Ishikawa (cell line): ENCODE measurements around the gene SLC6A3.

Experiments used
- CEBPB ChIP-seq: IDR thresholded peaks from 2 replicates; pipeline ENCODE4 v1.6.1; 2012
- CREB1 ChIP-seq: IDR thresholded peaks from 2 replicates; pipeline ENCODE4 v1.6.1; 2012; ENCODE audit warnings: low read depth
- EGR1 ChIP-seq: IDR thresholded peaks from 2 replicates; pipeline ENCODE4 v1.6.1; 2012
- EP300 ChIP-seq: IDR thresholded peaks from 2 replicates; pipeline ENCODE4 v1.6.1; 2012; ENCODE audit warnings: borderline replicate concordance
- FOXM1 ChIP-seq: IDR thresholded peaks from 2 replicates; pipeline ENCODE4 v1.6.1; 2012; ENCODE audit warnings: low read depth, borderline replicate concordance
- NFIC ChIP-seq: IDR thresholded peaks from 2 replicates; pipeline ENCODE4 v1.6.1; 2012
- RAD21 ChIP-seq: IDR thresholded peaks from 2 replicates; pipeline ENCODE4 v1.6.1; 2012; ENCODE audit warnings: low read depth
- TCF12 ChIP-seq: IDR thresholded peaks from 2 replicates; pipeline ENCODE4 v1.6.1; 2012; ENCODE audit warnings: low read depth
- TEAD4 ChIP-seq: IDR thresholded peaks from 2 replicates; pipeline ENCODE4 v1.6.1; 2012
- YY1 ChIP-seq: IDR thresholded peaks from 2 replicates; pipeline ENCODE4 v1.6.1; 2012; ENCODE audit warnings: low read depth
- ZBTB7A ChIP-seq: IDR thresholded peaks from 2 replicates; pipeline ENCODE4 v1.6.1; 2012; ENCODE audit warnings: low read depth
- TF ChIP-seq, protein P1 (sequence below): IDR thresholded peaks from 2 replicates; pipeline ENCODE4 v1.6.1; 2012
- TF ChIP-seq, protein P2 (sequence below): IDR thresholded peaks from 2 replicates; pipeline ENCODE4 v1.6.1; 2012
- TF ChIP-seq, protein P3 (sequence below): IDR thresholded peaks from 2 replicates; pipeline ENCODE4 v1.6.1; 2012; ENCODE audit warnings: low read depth, mild to moderate bottlenecking

The SLC6A3 gene

DNA sequence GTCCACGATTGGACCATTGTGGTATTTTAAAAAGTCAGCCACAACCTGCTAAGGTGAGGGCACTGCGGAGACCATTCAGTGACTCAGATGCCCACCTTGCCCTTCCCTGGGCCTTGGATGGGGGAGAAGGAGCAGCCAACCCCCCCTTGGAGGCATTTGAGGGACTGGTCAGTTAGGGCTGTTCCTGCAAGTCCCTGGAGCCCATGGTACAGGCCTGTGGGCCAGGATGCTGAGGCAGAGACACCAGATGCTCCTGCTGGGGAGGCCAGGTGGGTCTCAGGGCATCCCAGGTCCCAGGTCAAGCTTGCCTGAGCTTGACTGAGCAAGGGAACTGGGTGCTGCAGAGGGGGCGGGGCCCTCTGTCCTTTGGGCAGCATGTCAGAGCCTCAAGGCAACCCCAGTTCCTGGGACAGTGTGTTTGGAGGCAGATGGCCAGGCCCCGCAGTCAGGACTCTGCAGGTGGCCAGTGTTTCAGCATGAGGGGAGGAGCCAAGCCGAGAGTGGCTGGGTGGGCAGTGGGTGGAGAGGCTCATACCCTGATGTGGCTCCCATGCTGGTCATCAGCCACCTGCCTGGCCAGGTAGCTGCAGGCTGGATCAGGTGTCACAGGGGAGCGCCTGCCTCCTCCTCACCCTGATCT lies 27.5 kb downstream of the SLC6A3 start:
- TF ChIP-seq, protein P1, sequence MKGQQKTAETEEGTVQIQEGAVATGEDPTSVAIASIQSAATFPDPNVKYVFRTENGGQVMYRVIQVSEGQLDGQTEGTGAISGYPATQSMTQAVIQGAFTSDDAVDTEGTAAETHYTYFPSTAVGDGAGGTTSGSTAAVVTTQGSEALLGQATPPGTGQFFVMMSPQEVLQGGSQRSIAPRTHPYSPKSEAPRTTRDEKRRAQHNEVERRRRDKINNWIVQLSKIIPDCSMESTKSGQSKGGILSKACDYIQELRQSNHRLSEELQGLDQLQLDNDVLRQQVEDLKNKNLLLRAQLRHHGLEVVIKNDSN = no peak
- TF ChIP-seq YY1 = no peak
- no peak for TF ChIP-seq EGR1
- TF ChIP-seq NFIC = no peak
- no peak for TF ChIP-seq TEAD4
- TF ChIP-seq, protein P2, sequence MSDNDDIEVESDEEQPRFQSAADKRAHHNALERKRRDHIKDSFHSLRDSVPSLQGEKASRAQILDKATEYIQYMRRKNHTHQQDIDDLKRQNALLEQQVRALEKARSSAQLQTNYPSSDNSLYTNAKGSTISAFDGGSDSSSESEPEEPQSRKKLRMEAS = no peak
- no peak for TF ChIP-seq CEBPB
- no peak for TF ChIP-seq EP300
- no peak for TF ChIP-seq FOXM1
- TF ChIP-seq, protein P3, sequence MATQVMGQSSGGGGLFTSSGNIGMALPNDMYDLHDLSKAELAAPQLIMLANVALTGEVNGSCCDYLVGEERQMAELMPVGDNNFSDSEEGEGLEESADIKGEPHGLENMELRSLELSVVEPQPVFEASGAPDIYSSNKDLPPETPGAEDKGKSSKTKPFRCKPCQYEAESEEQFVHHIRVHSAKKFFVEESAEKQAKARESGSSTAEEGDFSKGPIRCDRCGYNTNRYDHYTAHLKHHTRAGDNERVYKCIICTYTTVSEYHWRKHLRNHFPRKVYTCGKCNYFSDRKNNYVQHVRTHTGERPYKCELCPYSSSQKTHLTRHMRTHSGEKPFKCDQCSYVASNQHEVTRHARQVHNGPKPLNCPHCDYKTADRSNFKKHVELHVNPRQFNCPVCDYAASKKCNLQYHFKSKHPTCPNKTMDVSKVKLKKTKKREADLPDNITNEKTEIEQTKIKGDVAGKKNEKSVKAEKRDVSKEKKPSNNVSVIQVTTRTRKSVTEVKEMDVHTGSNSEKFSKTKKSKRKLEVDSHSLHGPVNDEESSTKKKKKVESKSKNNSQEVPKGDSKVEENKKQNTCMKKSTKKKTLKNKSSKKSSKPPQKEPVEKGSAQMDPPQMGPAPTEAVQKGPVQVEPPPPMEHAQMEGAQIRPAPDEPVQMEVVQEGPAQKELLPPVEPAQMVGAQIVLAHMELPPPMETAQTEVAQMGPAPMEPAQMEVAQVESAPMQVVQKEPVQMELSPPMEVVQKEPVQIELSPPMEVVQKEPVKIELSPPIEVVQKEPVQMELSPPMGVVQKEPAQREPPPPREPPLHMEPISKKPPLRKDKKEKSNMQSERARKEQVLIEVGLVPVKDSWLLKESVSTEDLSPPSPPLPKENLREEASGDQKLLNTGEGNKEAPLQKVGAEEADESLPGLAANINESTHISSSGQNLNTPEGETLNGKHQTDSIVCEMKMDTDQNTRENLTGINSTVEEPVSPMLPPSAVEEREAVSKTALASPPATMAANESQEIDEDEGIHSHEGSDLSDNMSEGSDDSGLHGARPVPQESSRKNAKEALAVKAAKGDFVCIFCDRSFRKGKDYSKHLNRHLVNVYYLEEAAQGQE = no peak
- no peak for TF ChIP-seq ZBTB7A
- TF ChIP-seq TCF12 = no peak
- TF ChIP-seq CREB1 = no peak

DNA sequence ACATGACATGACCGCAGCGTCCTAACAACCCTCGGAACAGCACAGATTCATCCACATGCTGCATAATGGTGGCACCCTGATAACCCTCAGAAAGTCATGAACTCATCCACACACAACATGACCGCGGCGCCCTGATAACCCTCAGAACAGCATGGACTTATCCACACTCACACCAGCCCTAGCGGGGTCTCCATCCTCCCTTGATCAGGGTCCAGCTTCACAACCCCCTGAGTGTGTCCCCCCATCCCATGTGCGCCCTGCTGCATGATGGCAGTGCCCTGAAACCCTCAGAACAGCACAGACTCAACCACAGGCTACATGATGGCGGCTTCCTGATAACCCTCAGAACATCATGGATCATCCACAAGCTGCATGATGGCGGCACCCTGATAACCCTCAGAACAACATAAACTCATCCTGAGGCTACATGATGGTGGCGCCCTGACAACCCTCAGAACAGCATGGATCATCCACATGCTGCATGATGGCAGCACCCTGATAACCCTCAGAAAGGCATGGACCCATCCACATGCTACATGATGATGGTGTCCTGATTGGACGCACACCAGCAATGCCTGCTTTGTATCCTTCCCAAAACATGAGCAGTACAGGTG lies 28.3 kb downstream of the SLC6A3 start:
- no peak for TF ChIP-seq EP300
- no peak for TF ChIP-seq TCF12
- TF ChIP-seq, protein P3 = no peak
- no peak for TF ChIP-seq YY1
- no peak for TF ChIP-seq ZBTB7A

DNA sequence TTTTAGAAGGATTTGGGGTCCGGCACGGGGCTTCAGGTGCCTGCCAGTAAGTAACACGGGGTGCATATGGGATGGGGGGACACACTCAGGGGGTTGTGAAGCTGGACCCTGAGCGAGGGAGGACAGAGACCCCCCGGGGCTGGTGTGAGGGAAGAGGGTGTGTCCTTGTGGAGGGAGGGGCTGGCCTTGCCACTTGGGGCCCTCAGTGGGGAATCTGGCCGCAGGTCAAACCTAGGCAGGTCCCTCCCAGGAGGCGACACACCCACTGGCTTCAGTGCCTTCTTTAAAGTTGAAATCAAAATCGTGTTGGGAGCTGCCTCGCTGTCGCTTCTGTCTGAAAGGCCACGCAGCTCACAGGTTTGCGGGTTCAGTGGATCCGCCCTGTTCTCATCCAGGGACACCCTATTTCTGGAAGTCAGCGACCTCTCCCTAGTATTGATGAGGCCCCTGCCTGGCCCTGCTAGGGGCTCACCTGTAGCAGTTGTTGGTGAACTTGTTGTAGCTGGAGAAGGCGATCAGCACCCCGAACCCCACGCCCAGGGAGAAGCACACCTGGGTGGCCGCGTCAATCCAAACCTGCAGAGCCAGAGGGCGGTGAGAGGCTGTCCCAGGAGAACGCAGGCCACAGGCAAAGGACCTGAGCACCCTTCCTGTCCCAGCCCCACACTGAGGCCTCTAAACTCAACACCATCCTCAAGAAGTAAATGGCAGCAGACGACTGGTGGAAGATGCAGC lies 29.4 kb downstream of the SLC6A3 start:
- TF ChIP-seq EGR1 (no peak), CREB1 (no peak), RAD21 (no peak), YY1 (no peak), FOXM1 (no peak), NFIC (no peak), TCF12 (no peak), CEBPB (no peak)
- TF ChIP-seq, protein P3 = no peak
- TF ChIP-seq, protein P1 = no peak

DNA sequence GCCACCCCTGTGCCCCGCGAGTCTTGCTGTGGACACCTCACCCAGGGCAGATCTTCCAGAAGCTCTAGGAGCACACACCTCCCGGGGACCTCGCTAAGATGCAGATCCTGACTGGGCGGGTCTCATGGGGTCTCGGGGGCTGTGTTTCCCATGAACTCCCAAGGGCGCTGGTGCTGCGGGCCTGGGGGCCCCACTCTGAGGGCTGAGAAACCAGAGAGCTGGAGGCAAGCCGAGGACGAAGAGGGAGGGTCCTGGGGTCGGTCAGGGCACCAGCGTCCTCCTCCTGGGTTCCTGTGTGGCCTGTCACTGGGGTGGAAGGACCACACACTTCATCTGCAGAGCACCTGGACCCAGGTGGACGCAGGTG lies 30.2 kb downstream of the SLC6A3 start:
- TF ChIP-seq ZBTB7A = no peak
- TF ChIP-seq CEBPB = no peak
- no peak for TF ChIP-seq TEAD4
- TF ChIP-seq FOXM1 = no peak
- TF ChIP-seq CREB1 = no peak
- TF ChIP-seq, protein P1 = no peak
- TF ChIP-seq NFIC = no peak
- TF ChIP-seq, protein P3 = no peak
